Common myeloid progenitor, CD34-positive (primary cell): ENCODE results near the gene GALNT9.
"Not testable (repeated sequence)": the region's sequence is repeated elsewhere in the genome, so short reads cannot be mapped to it uniquely, and the experiment has no call there.

Source experiments
- CTCF ChIA-PET: fragments of 350-600 bp; sonication (Branson Sonifier 250); formaldehyde crosslinking; loops from one replicate; lab custom pipeline; 2021; ENCODE audit warnings: antibody characterized with exemption; lab: Charles Lee
- POLR2A ChIA-PET: fragments of 350-600 bp; sonication (Branson Sonifier 250); formaldehyde crosslinking; loops from one replicate; lab custom pipeline; 2021; ENCODE audit warnings: antibody characterized with exemption; lab: Charles Lee
- DNase-seq, 3 donors: peaks; one replicate each; pipeline versions ENCODE4 v3.0.0 to v3.0.0-alpha.2; 2013
- H3K27ac ChIP-seq, 2 experiments: 1 replicate in 1 of 2; 2 replicates in 1 of 2; pipeline ENCODE4 v1.7.0; 2013; ENCODE audit warnings: inconsistent platforms in 2 of 2, low read length in 2 of 2, mild to moderate bottlenecking in 2 of 2, low read depth in 1 of 2, moderate library complexity in 1 of 2; ENCODE audit not compliant: severe bottlenecking in 2 of 2, insufficient read depth in 1 of 2, poor library complexity in 1 of 2
- H3K27me3 ChIP-seq, 5 experiments: replicated peaks in 2 of 5; 1 replicate in 3 of 5; 2 replicates in 2 of 5; pipeline versions ENCODE4 v1.6.1 to v1.7.0; 2013; ENCODE audit warnings: low read length in 4 of 5, mild to moderate bottlenecking in 2 of 5, moderate library complexity in 2 of 5, inconsistent platforms in 1 of 5; ENCODE audit not compliant: insufficient read depth in 5 of 5, control insufficient read depth in 4 of 5
- H3K36me3 ChIP-seq, 4 experiments: 1 replicate in 2 of 4; 2 replicates in 2 of 4; pipeline versions ENCODE4 v1.6.1 to v1.7.0; 2013; ENCODE audit warnings: low read length in 3 of 4, control low read depth in 1 of 4, mild to moderate bottlenecking in 1 of 4; ENCODE audit not compliant: control insufficient read depth in 4 of 4, insufficient read depth in 4 of 4
- H3K4me1 ChIP-seq, 4 experiments: 1 replicate in 3 of 4; 2 replicates in 1 of 4; pipeline versions ENCODE4 v1.6.1 to v1.7.1; 2013; ENCODE audit warnings: low read length in 3 of 4, mild to moderate bottlenecking in 3 of 4, control low read depth in 1 of 4, inconsistent platforms in 1 of 4, moderate library complexity in 1 of 4; ENCODE audit not compliant: control insufficient read depth in 4 of 4, insufficient read depth in 4 of 4; ENCODE audit errors: control extremely low read depth in 1 of 4
- H3K4me3 ChIP-seq, 7 experiments: 1 replicate in 4 of 7; 2 replicates in 3 of 7; pipeline versions ENCODE4 v1.5.1 to v1.7.0; 2013; ENCODE audit warnings: mild to moderate bottlenecking in 7 of 7, low read length in 6 of 7, moderate library complexity in 6 of 7, inconsistent platforms in 2 of 7, low read depth in 2 of 7, control low read depth in 1 of 7; ENCODE audit not compliant: insufficient read depth in 4 of 7, control insufficient read depth in 1 of 7; ENCODE audit errors: extremely low read depth in 1 of 7
- H3K9me3 ChIP-seq, 5 experiments: 1 replicate in 4 of 5; 2 replicates in 1 of 5; pipeline versions ENCODE4 v1.6.1 to v1.7.1; 2013; ENCODE audit warnings: low read length in 4 of 5, mild to moderate bottlenecking in 2 of 5, inconsistent platforms in 1 of 5, low read depth in 1 of 5, moderate library complexity in 1 of 5; ENCODE audit not compliant: control insufficient read depth in 4 of 5, insufficient read depth in 2 of 5; ENCODE audit errors: control extremely low read depth in 1 of 5
- WGBS: methylation state at CpG from one replicate; pipeline ENCODE4 v1.1.5; 2013; ENCODE audit not compliant: insufficient coverage; 5-methylcytosine and 5-hydroxymethylcytosine counted together

Gene GALNT9

DNA sequence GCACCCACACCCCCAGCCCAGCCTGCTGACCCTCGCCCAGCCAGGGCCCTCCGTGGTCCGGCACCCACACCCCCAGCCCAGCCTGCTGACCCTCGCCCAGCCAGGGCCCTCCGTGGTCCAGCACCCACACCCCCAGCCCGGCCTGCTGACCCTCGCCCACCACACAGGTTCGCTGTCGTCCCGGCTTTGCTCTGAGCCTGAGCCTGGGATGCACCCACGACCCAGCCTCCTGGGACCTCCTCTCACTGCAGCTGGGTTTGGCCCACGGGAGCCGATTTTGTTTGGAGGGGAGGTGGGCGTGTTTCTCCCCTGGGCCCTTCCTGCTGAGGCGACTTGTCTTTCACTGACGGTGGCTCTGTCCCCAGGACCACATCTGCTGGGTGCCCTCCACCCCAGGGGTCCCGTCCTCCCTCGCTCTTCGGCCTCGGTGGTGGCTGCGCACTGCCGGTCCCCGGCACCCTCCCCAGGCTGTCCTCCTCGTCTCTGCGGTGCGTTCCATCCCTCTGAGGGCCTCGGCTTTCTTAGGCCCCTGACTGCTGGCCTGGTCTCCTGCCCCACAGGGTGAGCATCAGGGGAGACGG is 83.8 kb downstream of the GALNT9 start:
- Histone ChIP-seq H3K36me3 (no peaks in the 10 kb centered on the region), H3K9me3 (no peaks in the 10 kb centered on the region), H3K4me1 (peaks cover 0 to 20% (median 9%) of the 10 kb centered on the region in 4 experiments), H3K27me3 (no peaks in the 10 kb centered on the region), H3K4me3 (no peak overlapping the region), H3K27ac (no peak overlapping the region)
- DNase-seq = no peak
- 92% methylated on average over 19 of the region's 28 CpGs for WGBS
- CTCF ChIA-PET = no interaction called here
- POLR2A ChIA-PET = no interaction called here

GRCh38 chr12:132244724-132245295 is 84.6 kb downstream of the GALNT9 start:
- Histone ChIP-seq H3K27ac (no peak overlapping the region), H3K36me3 (no peaks in the 10 kb centered on the region), H3K9me3 (no peaks in the 10 kb centered on the region), H3K27me3 (no peaks in the 10 kb centered on the region), H3K4me3 (no peak overlapping the region), H3K4me1 (peaks cover 0 to 20% (median 9%) of the 10 kb centered on the region in 4 experiments)
- CTCF ChIA-PET = no interaction called here
- WGBS = 85% methylated on average over 15 of the region's 22 CpGs
- DNase-seq = no peak
- POLR2A ChIA-PET = no interaction called here

- Histone ChIP-seq H3K4me1 (peaks cover 0 to 10% (median 3%) of the 10 kb centered on the region in 4 experiments), H3K27ac (no peak overlapping the region), H3K36me3 (no peaks in the 10 kb centered on the region), H3K4me3 (no peak overlapping the region), H3K9me3 (no peaks in the 10 kb centered on the region), H3K27me3 (no peaks in the 10 kb centered on the region)
- WGBS = 60% methylated on average over 21 of the region's 29 CpGs
- ChIA-PET POLR2A (no interaction called here), CTCF (no interaction called here)
- DNase-seq = peak in 2 of 3 donors; percentile 13 to 24
These were observed 85.6 kb downstream of the GALNT9 start for GRCh38 chr12:132243596-132244310.

DNA sequence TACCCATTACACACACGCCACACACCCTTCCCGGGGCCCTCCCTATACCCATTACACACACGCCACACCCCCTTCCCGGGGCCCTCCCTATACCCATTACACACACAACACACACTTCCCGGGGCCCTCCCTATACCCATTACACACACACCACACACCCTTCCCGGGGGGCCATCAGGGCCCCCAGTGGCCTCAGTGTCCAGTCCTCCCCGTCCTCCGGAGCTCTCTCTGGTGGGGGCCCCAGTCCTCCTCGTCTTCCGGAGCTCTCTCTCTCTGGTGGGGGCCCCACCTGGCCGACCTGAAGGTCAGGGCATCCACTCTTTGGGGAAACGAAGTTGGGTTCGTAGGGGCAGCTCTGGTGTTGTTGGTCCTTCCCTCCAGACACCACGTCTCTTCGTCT is 86.2 kb downstream of the GALNT9 start:
- CTCF ChIA-PET, H3K4me3 ChIP-seq, POLR2A ChIA-PET, H3K27ac ChIP-seq, H3K27me3 ChIP-seq, H3K9me3 ChIP-seq, DNase-seq, H3K36me3 ChIP-seq, H3K4me1 ChIP-seq: not testable (repeated sequence)
- 72% methylated on average over 15 of the region's 15 CpGs for WGBS

GRCh38 chr12:132240669-132241007 is 88.8 kb downstream of the GALNT9 start:
- POLR2A ChIA-PET, H3K27ac ChIP-seq, H3K9me3 ChIP-seq, DNase-seq, H3K36me3 ChIP-seq, H3K4me3 ChIP-seq, H3K4me1 ChIP-seq, H3K27me3 ChIP-seq, CTCF ChIA-PET: not testable (repeated sequence)
- WGBS = 76% methylated on average over 3 of the region's 7 CpGs

GRCh38 chr12:132239796-132240668 is 89.4 kb downstream of the GALNT9 start:
- Histone ChIP-seq H3K9me3 (no peaks in the 10 kb centered on the region), H3K4me1 (no peaks in the 10 kb centered on the region), H3K36me3 (no peaks in the 10 kb centered on the region), H3K4me3 (no peak overlapping the region), H3K27me3 (no peaks in the 10 kb centered on the region), H3K27ac (no peak overlapping the region)
- WGBS = 80% methylated on average over 24 of the region's 32 CpGs
- DNase-seq = no peak
- ChIA-PET CTCF (no interaction called here), POLR2A (no interaction called here)

GRCh38 chr12:132239392-132239791 is 90.0 kb downstream of the GALNT9 start:
- DNase-seq = no peak
- H3K4me3 ChIP-seq = no peak overlapping the region
- H3K36me3 ChIP-seq = no peaks in the 10 kb centered on the region
- ChIA-PET CTCF (no interaction called here), POLR2A (no interaction called here)
- no peaks in the 10 kb centered on the region for H3K4me1 ChIP-seq
- no peak overlapping the region for H3K27ac ChIP-seq
- H3K9me3 ChIP-seq = no peaks in the 10 kb centered on the region
- no peaks in the 10 kb centered on the region for H3K27me3 ChIP-seq
